HG03045 (cell line): Measurements from ENCODE around the gene KDM4B.
"Not testable (repeated sequence)": the region's sequence is repeated elsewhere in the genome, so short reads cannot be mapped to it uniquely, and the experiment has no call there.

Experiments
- ATAC-seq: cut with Tn5 transposase; IDR thresholded peaks from one replicate; pipeline ENCODE4 v1.9.1; 2021; ENCODE audit warnings: mild to moderate bottlenecking, moderate library complexity; ENCODE audit not compliant: unreplicated experiment

KDM4B gene

DNA sequence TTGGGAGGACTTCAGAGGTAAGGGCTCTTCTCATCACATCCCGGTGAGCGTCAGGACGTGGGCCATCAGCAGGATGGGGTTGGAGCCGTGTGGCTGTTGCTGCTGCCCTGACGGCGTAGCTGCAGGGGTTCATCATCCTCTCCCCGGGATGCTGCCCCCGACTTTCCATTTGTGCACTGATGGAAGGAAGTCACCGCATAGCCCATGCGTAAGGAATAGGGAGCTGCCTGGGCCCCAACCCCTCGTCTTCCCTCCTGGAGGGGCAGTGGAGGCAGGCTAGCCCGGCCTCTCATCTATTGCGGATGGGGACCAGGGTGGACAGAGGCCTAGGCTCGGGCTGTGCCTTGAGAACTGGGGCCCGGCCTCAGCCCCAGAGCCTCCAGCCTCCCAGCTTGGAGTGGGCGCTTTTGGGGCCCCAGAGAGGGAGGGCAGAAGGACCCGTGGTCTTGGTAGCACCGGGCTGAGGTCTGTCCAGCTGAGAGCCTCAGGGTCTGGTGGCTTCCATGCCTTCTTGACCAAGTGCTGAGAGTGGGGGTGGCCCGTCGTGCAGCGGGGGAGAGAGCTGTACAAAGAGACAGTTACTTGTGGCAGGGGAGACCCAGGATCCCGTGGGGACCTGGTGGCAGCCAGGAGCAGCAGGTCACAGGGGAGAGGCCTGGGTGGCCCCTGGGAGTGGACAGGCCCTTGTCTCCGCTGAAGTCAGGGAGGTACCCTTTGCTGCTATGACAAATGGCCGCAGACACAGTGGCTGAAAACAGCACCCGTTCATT, 44.0 kb downstream of the KDM4B start:
- ATAC-seq = no peak

DNA sequence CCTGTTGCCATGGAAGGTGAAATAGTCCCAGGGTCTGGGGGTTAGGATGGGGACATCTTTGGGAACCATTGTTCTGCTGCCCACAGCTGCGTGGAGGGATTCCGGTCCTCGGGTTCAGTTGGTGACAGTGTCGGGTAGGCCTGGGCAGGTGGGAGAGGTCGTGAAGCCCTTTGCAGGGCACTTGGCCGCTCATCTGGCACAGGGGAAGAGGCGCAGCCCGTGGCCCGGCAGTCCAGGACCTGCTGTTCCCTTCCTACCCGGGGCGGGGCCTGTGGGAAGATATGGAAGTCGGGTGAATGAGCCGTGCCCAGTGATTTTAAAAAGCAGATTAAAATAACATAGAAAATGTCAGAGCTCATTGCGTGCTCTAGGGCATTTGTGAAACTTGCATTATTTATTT, 44.8 kb downstream of the KDM4B start:
- no peak for ATAC-seq

DNA sequence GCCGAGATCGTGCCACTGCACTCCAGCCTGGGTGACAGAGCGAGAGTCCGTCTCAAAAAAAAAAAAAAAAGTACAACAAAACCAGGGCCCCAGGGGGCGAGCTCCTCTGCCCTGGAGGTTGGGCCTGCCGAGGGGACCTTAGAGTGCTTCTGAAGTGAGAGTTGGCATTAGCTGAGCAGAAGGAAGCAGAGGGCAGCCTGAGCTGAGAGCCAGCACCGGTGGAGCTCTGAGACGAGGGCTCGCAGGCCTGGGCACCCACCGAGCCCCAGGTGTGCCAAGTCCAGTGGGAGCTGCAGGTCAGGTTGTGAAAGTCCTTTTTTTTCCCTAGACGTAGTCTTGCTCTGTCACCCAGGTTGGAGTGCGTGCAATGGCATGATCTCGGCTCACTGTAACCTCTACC, 46.0 kb downstream of the KDM4B start:
- ATAC-seq = no peak

DNA sequence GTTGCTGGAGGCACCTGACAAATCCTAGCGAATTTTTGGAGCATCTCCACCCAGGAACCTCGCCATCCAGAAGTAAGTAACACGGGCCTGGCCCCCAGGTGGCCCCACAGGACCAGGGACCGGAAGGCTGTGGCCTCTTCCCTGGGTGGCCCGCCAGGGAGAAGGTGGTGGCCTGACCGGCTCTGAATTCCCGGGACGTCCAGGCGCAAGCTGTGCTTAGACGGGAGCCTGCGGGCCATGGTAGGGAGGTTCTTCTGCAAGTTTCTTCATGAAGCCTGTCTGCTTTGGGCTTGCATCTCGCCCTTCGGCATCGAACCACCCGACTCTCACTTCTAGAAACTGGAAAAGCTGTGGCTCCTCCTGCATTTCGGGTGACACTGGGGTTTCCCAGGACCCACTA, 47.4 kb downstream of the KDM4B start:
- no peak for ATAC-seq

DNA sequence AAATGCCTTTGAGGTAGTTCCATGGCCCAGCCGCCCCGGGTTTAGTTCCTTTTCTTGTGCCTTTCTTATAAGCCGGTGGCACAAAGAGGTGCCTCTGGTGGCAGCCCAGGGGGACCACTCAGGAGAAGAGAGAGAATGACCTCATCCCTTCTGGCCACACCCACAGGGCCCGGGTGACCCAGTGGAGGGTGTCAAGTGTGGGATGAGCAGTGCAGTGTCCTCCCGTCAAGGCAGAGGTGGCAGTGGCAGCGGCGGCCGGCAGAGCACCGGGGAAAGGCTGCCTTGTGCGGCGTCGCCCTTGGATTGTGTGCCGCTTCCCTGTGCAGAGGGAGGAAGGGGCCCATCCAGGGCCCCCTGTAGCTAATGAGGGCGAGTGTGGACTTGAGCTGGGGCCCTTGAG, 47.9 kb downstream of the KDM4B start:
- no peak for ATAC-seq

DNA sequence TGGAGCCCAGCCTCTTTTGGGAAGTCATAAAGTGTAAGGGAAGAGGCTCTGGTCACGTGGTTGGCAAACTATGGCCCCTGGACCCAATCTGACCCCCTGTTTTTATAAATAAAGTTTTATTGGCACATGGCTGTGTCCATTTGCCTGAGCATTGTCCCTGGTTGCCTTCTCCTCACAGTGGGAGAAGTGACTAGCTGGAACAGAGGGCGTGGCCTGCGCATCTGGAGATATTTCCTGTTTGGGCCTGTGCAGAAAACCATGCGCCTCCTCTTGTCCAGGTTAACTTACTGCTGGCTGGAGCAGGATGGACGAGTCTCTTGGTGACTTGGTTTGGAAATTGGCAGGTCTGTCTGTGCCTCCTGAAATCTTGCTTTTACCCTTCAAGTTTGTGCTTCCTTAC, 48.3 kb downstream of the KDM4B start:
- no peak for ATAC-seq

DNA sequence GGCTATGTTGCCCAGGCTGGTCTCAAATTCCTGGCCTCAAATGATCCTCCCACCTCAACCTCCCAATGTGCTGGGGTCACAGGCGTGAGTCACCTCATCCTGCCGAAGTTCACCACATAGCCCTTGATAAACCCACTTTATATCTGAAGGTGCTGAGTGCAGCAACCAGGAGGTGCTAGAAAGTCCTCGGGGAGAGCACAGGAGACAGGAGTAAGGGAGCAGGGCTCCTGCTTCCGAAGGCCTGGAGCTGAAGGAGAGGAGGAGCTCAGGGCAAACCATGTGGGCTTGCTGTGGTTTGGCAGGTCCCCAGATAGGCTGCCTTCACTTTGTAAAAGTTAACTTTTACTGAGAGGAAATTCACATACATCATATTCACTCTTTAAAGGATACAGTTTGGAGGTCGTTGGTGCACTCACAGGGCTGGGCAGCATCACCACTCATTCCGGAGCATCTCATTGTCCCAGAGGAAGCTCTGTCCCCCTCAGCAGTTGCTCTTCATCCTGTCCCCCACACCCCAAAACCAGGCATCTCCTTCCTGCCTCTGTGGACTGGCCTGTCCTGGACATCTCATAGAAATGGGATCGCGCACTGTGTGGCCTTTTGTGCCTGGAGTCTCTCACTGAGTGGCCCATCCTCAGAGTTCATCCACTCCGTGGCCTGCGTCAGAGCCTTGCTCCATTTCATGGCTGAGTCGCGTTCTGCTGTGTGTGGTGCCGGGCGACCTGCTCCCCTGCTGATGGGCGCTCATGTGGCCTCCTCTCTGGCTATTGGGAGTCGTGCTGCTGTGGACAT, 49.5 kb downstream of the KDM4B start:
- no peak for ATAC-seq

DNA sequence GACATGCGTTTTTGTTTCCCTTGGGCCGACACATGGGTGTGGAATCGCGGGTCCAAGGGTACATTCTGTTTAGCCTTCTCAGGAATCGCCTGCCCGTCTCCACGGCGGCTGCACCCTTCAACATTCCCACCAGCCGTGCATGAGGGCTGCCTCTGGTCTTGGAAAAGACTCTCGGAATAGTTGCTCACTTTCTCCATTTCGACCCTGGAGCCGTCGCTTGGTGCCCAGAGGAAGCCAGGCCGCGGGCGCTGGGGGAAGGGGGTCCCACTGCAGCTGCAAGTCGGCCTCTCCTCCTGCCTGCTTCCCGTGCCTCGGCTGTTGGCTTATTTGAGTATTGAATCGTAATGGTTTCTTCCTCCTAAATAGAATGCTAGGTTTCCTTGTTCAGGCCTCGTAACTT, 51.5 kb downstream of the KDM4B start:
- ATAC-seq = no peak

DNA sequence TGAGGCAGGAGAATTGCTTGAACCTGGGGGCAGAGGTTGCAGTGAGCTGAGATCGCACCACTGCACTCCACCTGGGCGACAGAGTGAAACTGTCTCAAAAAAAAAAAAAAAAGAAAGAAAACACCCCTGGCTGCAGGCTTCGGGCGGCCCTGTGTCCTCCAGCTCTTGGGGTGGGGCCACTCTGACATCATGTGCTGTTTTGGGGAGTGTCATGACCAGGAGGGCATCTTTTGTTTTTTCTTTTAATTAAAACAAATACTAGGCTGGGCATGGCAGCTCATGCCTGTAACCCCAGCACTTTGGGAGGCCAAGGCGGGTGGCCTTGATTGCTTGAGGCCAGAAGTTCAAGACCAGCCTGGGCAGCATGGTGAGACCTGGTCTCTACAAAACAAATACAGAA, 52.1 kb downstream of the KDM4B start:
- ATAC-seq = no peak

DNA sequence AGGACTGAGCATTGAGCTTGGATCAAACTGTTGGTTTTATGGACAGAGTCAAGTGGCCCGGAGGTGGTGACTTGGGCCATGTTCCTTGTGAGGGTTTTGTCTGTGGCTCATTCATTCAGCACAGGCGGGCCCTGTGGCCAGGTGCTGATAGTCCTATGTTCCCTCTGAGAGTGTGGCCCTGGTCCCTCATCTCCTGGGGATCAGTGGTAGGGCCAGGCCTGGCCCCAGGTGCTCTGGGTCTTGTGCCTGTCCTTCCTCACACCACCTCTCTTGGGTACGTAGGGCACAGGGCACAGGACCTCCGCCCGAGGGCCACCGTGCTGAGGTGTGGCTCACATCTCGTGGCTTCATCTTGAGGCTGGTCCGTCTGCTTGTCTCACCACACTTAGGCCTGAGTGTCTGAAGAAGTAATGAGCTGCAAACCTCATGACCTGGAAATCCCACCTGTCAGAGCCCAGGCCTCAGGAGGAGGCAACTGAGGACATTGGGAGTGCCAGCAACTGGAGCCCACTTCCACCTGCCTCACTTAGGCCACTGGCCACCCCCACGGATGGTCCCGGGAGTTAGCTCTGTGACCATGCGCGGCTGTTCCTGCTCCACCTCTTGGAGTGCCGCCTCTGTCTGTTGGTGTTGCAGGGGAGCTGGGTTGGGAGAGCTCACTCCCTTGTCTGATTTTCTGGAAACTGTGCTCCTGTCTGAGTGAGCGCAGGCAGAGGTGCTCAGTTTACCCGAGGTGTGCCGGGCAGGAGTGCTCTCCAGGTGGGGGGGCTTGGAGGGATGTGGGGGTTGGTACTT, 53.4 kb downstream of the KDM4B start:
- ATAC-seq = no peak

DNA sequence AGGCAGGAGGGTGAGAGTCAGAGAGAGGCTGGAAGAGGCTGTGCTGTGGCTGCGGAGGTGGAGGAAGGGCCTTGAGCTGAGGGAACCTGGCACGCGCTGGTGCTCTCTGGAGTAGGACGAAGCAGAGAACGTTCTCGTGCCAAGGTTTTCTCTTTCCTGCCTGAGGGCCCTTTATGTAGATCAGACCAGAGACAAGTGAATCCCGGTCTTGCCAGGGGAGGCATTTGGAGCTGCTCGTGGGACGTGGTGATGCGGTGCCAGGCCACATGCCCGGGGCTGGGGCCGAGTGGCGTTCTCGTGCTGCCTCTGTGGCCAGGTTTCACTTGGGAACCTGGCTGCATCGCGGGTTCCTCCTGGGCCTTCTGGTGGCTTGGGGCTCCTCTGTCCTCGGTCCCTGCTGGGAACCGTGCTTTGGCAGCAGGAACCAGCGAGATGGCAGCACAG, 54.2 kb downstream of the KDM4B start:
- ATAC-seq = no peak

DNA sequence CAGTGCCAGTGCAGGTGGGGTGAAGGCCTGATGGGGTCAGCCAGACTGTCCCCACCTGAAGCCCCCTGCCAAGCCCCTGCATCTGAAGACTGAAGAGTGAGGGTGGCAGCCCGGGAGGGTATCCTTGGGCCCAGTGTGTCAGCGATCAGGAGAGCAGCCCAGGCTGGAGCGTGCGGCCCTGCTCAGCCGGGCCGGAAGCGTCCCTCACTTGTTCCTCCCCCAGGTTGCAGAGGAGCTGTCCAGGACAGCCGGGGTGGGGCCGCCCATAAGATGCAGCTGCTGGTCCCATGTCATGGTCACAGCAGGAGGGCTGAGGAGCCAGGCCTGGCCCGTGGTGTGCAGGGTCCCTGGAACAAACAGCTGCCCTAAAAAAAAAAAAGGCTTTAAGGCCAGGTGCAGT, 55.4 kb downstream of the KDM4B start:
- ATAC-seq = no peak

DNA sequence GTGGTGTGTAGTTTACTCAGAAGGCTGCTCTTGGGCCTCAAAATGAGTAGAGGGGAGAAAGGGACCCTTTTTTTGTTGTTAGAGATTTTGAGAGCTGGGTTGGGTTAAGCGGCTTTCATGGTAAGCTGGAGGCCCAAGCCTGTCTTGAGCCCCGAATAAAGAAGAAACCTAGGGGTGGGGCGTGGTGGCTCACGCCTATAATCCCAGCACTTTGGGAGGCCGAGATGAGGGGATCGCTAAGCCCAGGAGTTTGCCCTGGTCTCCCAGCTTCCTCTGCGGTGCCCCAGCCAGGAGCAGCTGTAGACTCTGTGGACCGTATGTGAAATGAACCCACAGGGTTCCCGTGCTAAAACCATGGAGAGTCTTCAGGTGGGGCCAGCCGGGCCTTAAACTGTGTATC, 56.1 kb downstream of the KDM4B start:
- ATAC-seq = no peak

DNA sequence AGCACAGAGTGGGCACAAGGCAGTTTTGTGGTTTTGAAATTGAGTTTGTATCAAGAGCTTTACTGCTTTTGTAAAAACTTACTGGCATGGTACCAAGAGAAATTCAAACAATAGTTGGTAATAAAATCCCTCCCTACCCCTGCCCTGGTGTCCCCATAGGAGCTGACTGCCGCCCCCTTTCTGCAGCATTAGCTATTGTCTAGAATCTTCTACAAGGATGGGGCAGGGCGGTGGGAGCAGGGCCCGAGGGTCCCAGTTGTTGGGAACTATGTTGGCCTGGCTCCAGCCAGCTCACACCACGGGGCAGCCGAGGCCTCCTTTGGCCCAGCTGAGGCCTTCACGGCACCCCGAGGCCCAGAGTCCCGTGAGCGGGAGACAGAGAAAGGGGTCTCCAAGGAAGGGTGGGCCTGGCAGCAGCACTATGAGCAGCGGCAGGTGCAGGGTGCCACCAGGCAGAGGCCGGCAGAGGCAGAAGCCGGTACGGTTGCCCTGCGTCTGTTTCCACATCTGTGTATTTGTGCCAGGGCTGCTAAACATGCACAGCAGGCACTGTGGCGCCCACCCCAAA, 57.9 kb downstream of the KDM4B start:
- no peak for ATAC-seq

DNA sequence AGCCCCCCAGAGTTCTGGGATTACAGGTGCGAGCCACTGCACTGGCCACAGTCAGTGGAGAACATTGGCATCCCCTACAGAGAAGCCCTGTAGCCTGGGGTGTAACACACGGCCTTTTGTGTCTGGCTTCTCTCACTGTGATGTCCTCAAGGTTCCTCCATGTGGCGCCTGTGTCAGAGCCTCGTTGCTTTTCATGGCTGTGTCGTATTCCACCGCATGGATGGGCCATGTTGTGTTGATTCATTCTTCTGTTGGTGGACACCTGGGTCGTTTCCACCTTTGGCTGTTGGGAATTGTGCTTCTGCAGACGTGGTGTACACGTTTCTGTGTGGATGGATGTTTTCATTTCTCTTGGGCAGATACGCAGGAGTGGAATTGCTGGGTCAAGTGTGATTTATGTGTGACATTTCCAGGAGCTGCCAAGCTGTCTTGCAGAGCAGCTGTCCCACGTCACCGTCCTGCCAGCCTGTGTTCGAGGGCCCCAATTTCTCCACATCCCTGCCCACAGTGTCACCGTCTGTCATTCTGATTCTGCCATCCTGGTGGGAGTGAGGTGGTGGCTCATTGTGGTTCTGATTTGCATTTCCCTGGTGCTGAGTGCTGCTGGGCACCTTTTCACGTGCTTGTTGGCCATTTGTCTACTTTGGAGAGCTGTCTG, 59.4 kb downstream of the KDM4B start:
- ATAC-seq = no peak

DNA sequence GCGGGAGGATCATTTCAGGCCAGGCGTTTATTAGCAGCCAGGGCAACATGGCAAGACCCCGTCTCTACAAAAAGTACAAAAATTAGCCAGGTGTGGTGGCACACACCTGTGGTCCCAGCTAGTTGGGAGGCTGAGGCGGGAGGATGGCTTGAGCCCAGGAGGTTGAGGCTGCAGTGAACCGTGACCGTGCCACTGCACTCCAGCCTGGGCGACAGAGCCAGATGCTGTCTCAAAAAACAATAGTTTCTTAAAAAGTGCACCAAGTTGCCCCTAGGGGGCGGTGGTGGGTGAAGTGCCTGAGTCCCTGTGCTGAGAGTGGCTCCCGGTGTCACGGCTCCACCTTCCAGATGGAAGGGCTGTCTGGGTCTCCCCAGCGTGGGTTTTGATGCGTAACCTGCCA, 60.7 kb downstream of the KDM4B start:
- not testable (repeated sequence) for ATAC-seq

DNA sequence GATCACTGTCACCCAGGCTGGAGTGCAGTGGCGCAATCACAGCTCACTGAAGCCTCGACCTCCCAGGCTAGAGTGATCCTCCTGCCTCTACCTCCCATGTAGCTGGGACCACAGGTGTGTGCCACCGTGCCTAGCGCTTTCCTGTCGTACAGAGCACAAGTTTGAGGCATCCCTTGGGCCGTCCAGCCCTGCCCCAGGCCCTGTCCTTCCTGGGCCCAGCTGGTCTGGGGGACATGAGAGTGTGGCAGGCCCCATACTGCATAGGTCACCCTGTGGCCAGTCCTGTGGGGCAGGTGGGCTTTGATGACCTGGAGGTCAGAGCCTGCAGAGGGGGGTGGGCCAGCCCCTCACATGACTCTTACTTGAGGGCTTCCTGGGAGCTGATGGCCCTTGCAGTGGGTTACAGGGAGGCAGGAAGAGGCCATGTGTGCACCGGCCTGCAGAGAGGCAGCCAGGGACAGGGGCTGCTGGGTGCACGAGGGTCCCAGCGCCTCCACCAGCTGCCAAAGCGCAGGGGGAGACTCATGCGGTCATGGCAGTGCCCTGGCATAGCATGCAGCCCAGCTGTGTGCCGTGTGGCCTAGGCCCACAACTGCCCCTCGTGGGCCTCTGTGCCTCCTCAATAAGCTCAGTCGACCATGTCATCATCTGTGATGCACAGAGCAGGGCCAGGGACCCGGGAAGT, 61.4 kb downstream of the KDM4B start:
- ATAC-seq = no peak

DNA sequence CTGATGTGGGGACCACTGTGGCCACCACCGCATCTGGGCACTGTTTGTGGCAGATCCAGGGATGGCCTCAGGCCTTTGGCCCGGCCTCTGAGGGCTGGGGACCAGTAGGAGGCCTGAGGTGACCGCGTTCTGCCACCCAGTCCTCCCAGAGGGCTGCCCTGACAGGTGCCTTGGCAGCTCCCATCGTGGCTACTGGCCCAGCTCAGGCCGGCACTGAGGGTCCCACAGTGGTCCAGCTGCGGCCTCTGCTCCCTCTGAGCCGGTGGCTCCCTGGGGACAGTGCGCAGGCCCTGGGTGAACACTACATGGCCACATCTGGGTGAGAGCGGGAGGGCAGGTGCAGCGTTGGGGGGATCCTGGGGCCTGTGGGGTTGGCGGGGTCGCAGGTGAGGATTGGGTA, 61.9 kb downstream of the KDM4B start:
- peak; percentile 7 for ATAC-seq

DNA sequence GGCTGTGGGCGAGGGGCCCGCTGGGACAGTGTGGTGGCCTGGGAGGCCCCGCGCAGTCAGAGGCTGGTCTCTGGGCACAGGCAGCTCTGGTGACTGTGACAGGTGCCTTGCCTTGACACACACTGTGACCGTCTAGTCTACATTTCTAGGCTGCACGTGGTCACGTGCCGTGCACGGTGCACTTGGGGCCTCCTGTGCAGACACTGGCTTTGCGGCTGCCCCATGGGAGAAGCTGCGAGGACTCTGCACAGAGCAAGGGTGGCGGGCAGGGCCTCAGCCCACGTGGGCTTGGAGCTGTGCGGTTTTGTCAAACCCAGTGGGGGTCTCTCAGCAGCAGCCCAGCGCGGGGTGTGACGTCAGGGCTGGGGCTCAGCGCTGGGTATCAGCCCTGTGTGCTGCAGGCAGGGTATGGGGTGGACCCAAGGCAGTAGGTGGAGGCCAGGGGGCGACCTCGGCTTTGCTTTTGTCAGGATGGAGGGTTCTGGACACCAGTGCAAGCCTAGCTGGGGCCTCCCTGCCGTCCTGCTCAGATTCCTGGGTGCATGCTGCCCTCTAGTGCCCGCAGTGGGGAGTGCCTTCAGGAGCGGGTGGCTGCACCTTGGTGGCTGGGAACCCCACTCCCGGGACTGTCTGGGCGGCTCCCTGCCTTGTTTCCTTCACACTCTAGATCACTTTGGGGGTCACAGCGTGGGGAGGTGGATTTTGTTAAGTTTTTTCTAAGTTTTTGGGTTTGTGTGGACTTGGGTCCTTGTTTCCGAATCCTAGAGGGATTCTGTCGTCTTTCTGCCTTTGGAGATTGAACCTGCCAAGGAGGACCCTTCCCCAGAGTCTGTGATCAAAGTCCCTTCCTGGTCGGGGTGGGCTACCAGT, 62.6 kb downstream of the KDM4B start:
- ATAC-seq = peak; percentile 47
